ENCODE data around the gene NIPA2.

NIPA2 gene

GRCh38 chr15:22893881-22894280 is 55.4 kb downstream of the NIPA2 start:
- no peak overlapping the region for H3K27ac Mint-ChIP-seq
- no peaks in the 10 kb centered on the region for H3K4me1 Mint-ChIP-seq (ENCODE audit: low read depth)
- no peak overlapping the region for H3K4me3 Mint-ChIP-seq
- H3K27me3 Mint-ChIP-seq: no peaks in the 10 kb centered on the region
- H3K36me3 Mint-ChIP-seq (ENCODE audit: low read depth): peaks cover 4% of the 10 kb centered on the region
- H3K9me3 Mint-ChIP-seq: no peaks in the 10 kb centered on the region

- H3K36me3 Mint-ChIP-seq (ENCODE audit: low read depth): peaks cover 4% of the 10 kb centered on the region
- H3K9me3 Mint-ChIP-seq: no peaks in the 10 kb centered on the region
- no peaks in the 10 kb centered on the region for H3K27me3 Mint-ChIP-seq
- no peak overlapping the region for H3K27ac Mint-ChIP-seq
- H3K4me1 Mint-ChIP-seq (ENCODE audit: low read depth): no peaks in the 10 kb centered on the region
- H3K4me3 Mint-ChIP-seq: no peak overlapping the region
Measured at GRCh38 chr15:22895465-22896190, 57.2 kb downstream of the NIPA2 start.

GRCh38 chr15:22902046-22902445 is 63.6 kb downstream of the NIPA2 start:
- Mint-ChIP-seq H3K4me1 (ENCODE audit: low read depth) (no peaks in the 10 kb centered on the region), H3K4me3 (no peak overlapping the region), H3K9me3 (no peaks in the 10 kb centered on the region), H3K27ac (no peak overlapping the region), H3K36me3 (ENCODE audit: low read depth) (peaks cover 2% of the 10 kb centered on the region), H3K27me3 (no peaks in the 10 kb centered on the region)

- H3K4me1 Mint-ChIP-seq (ENCODE audit: low read depth): no peaks in the 10 kb centered on the region
- H3K27ac Mint-ChIP-seq: no peak overlapping the region
- no peak overlapping the region for H3K4me3 Mint-ChIP-seq
- no peaks in the 10 kb centered on the region for H3K27me3 Mint-ChIP-seq
- no peaks in the 10 kb centered on the region for H3K9me3 Mint-ChIP-seq
- no peaks in the 10 kb centered on the region for H3K36me3 Mint-ChIP-seq (ENCODE audit: low read depth)
Measured at GRCh38 chr15:22902578-22902977, 64.1 kb downstream of the NIPA2 start.

- Mint-ChIP-seq H3K4me3 (no peak overlapping the region), H3K27me3 (no peaks in the 10 kb centered on the region), H3K36me3 (ENCODE audit: low read depth) (no peaks in the 10 kb centered on the region), H3K27ac (no peak overlapping the region), H3K9me3 (no peaks in the 10 kb centered on the region), H3K4me1 (ENCODE audit: low read depth) (no peaks in the 10 kb centered on the region)
Measured at GRCh38 chr15:22902981-22903380, 64.5 kb downstream of the NIPA2 start.

GRCh38 chr15:22903427-22903826 is 65.0 kb downstream of the NIPA2 start:
- Mint-ChIP-seq H3K9me3 (no peaks in the 10 kb centered on the region), H3K36me3 (ENCODE audit: low read depth) (no peaks in the 10 kb centered on the region), H3K4me1 (ENCODE audit: low read depth) (no peaks in the 10 kb centered on the region), H3K27ac (no peak overlapping the region), H3K27me3 (no peaks in the 10 kb centered on the region), H3K4me3 (no peak overlapping the region)

GRCh38 chr15:22903961-22904534 is 65.6 kb downstream of the NIPA2 start:
- Mint-ChIP-seq H3K9me3 (no peaks in the 10 kb centered on the region), H3K4me1 (ENCODE audit: low read depth) (no peaks in the 10 kb centered on the region), H3K36me3 (ENCODE audit: low read depth) (peaks cover 4% of the 10 kb centered on the region), H3K4me3 (no peak overlapping the region), H3K27ac (no peak overlapping the region), H3K27me3 (no peaks in the 10 kb centered on the region)

GRCh38 chr15:22904736-22905135 is 66.3 kb downstream of the NIPA2 start:
- H3K9me3 Mint-ChIP-seq: no peaks in the 10 kb centered on the region
- H3K27ac Mint-ChIP-seq: no peak overlapping the region
- H3K4me1 Mint-ChIP-seq (ENCODE audit: low read depth): no peaks in the 10 kb centered on the region
- H3K27me3 Mint-ChIP-seq: no peaks in the 10 kb centered on the region
- no peak overlapping the region for H3K4me3 Mint-ChIP-seq
- peaks cover 4% of the 10 kb centered on the region for H3K36me3 Mint-ChIP-seq (ENCODE audit: low read depth)

GRCh38 chr15:22907161-22907950 is 68.9 kb downstream of the NIPA2 start:
- no peak overlapping the region for H3K27ac Mint-ChIP-seq
- no peaks in the 10 kb centered on the region for H3K4me1 Mint-ChIP-seq (ENCODE audit: low read depth)
- peaks cover 4% of the 10 kb centered on the region for H3K36me3 Mint-ChIP-seq (ENCODE audit: low read depth)
- no peak overlapping the region for H3K4me3 Mint-ChIP-seq
- H3K27me3 Mint-ChIP-seq: no peaks in the 10 kb centered on the region
- H3K9me3 Mint-ChIP-seq: no peaks in the 10 kb centered on the region

- Mint-ChIP-seq H3K27me3 (no peaks in the 10 kb centered on the region), H3K36me3 (ENCODE audit: low read depth) (peaks cover 9% of the 10 kb centered on the region), H3K27ac (no peak overlapping the region), H3K4me1 (ENCODE audit: low read depth) (no peaks in the 10 kb centered on the region), H3K4me3 (no peak overlapping the region), H3K9me3 (no peaks in the 10 kb centered on the region)
Measured at GRCh38 chr15:22908830-22909229, 70.4 kb downstream of the NIPA2 start.

GRCh38 chr15:22911306-22911705 is 72.8 kb downstream of the NIPA2 start:
- Mint-ChIP-seq H3K4me1 (ENCODE audit: low read depth) (no peaks in the 10 kb centered on the region), H3K27ac (no peak overlapping the region), H3K36me3 (ENCODE audit: low read depth) (peaks cover 9% of the 10 kb centered on the region), H3K9me3 (no peaks in the 10 kb centered on the region), H3K27me3 (no peaks in the 10 kb centered on the region), H3K4me3 (no peak overlapping the region)

- no peaks in the 10 kb centered on the region for H3K9me3 Mint-ChIP-seq
- peaks cover 9% of the 10 kb centered on the region for H3K36me3 Mint-ChIP-seq (ENCODE audit: low read depth)
- H3K27ac Mint-ChIP-seq: no peak overlapping the region
- H3K27me3 Mint-ChIP-seq: no peaks in the 10 kb centered on the region
- no peak overlapping the region for H3K4me3 Mint-ChIP-seq
- H3K4me1 Mint-ChIP-seq (ENCODE audit: low read depth): no peaks in the 10 kb centered on the region
Measured at GRCh38 chr15:22912256-22912655, 73.8 kb downstream of the NIPA2 start.

- H3K27me3 Mint-ChIP-seq: no peaks in the 10 kb centered on the region
- H3K9me3 Mint-ChIP-seq: no peaks in the 10 kb centered on the region
- H3K4me3 Mint-ChIP-seq: no peak overlapping the region
- no peaks in the 10 kb centered on the region for H3K4me1 Mint-ChIP-seq (ENCODE audit: low read depth)
- peaks cover 6% of the 10 kb centered on the region for H3K36me3 Mint-ChIP-seq (ENCODE audit: low read depth)
- H3K27ac Mint-ChIP-seq: no peak overlapping the region
Measured at GRCh38 chr15:22913646-22914380, 75.3 kb downstream of the NIPA2 start.

- Mint-ChIP-seq H3K9me3 (no peaks in the 10 kb centered on the region), H3K4me1 (ENCODE audit: low read depth) (no peaks in the 10 kb centered on the region), H3K27me3 (no peaks in the 10 kb centered on the region), H3K4me3 (no peak overlapping the region), H3K36me3 (ENCODE audit: low read depth) (peaks cover 5% of the 10 kb centered on the region), H3K27ac (no peak overlapping the region)
Measured at GRCh38 chr15:22915866-22916515, 77.5 kb downstream of the NIPA2 start.
